GM12878 (cell line): Measurements from ENCODE around the gene CIB4. TPM values are rescaled to one million over a fixed set of nuclear protein-coding genes. Genes with fewer than 3 reads are reported as not detected.

ENCODE experiments used
- ATAC-seq: fragments of 200-7000 bp; cut with Tn5 transposase; 3 replicates; pipeline ENCODE4 v1.9.1; 2020; ENCODE audit warnings: mild to moderate bottlenecking, moderate library complexity
- BruUV-seq: library from RNA; stranded (reverse); fragments of 400-500 nt; replicated peaks from 2 replicates; lab custom pipeline; 2021; lab: Mats Ljungman, UMichigan
- CTCF ChIA-PET: fragments of 300-600 bp; sonication (Branson Sonifier 250); formaldehyde crosslinking; extraction: SDS; loops from one replicate; lab custom pipeline; 2021; ENCODE audit warnings: inconsistent platforms; lab: Yijun Ruan, JAX
- POLR2A ChIA-PET: fragments of 350-600 bp; formaldehyde crosslinking; extraction: SDS; loops from one replicate; lab custom pipeline; 2021; ENCODE audit warnings: inconsistent platforms; lab: Charles Lee
- RAD21 ChIA-PET: fragments of 300-600 bp; sonication (Branson Sonifier 250); formaldehyde crosslinking; loops from one replicate; lab custom pipeline; 2023; ENCODE audit warnings: antibody characterized with exemption; ENCODE audit not compliant: unreplicated experiment; lab: Charles Lee
- SMC1A ChIA-PET: fragments of 300-600 bp; sonication (Branson Sonifier 250); formaldehyde crosslinking; loops from one replicate; lab custom pipeline; 2023; ENCODE audit not compliant: unreplicated experiment, uncharacterized antibody; lab: Charles Lee
- DNase-seq: peaks from one replicate; pipeline ENCODE4 v3.0.0-alpha.2; 2011; ENCODE audit warnings: low read depth, low spot score
- FAIRE-seq: peaks from 3 replicates; lab custom pipeline; 2011; peaks lifted over from hg19 to GRCh38; lab: Jason Lieb, UNC
- H2AFZ ChIP-seq: 2 replicates; pipeline ENCODE4 v1.6.0; 2011; ENCODE audit warnings: low read depth, low read length, control low read depth; ENCODE audit not compliant: control insufficient read depth
- H3K27ac ChIP-seq: 2 replicates; pipeline ENCODE4 v1.5.1; 2011; ENCODE audit warnings: control low read depth; ENCODE audit not compliant: control insufficient read depth, insufficient read depth
- H3K27me3 ChIP-seq, 2 experiments: replicated peaks in 1 of 2; 2 replicates each; pipeline versions ENCODE4 v1.6.0 to v1.6.1; 2011; ENCODE audit warnings: low read length in 1 of 2; ENCODE audit not compliant: control insufficient read depth in 2 of 2, insufficient read depth in 2 of 2
- H3K36me3 ChIP-seq, 2 experiments: 2 replicates each; pipeline ENCODE4 v1.5.1; 2011; ENCODE audit warnings: low read length in 1 of 2; ENCODE audit not compliant: control insufficient read depth in 2 of 2, insufficient read depth in 2 of 2
- H3K4me1 ChIP-seq: 2 replicates; pipeline ENCODE4 v1.6.1; 2011; ENCODE audit warnings: mild to moderate bottlenecking, low read length, moderate library complexity, mixed read lengths; ENCODE audit not compliant: control insufficient read depth, insufficient read depth
- H3K4me2 ChIP-seq: 2 replicates; pipeline ENCODE4 v1.6.0; 2011; ENCODE audit warnings: control low read depth; ENCODE audit not compliant: control insufficient read depth, insufficient read depth
- H3K4me3 ChIP-seq: fragments of 200-600 bp; sonication (generic); 2 replicates; pipeline ENCODE4 v1.5.1; 2016
- H3K79me2 ChIP-seq: 2 replicates; pipeline ENCODE4 v1.6.0; 2011; ENCODE audit warnings: low read length; ENCODE audit not compliant: control insufficient read depth, insufficient read depth
- H3K9ac ChIP-seq: 2 replicates; pipeline ENCODE4 v1.8.0; 2011; ENCODE audit warnings: low read length, control low read depth, mixed read lengths; ENCODE audit not compliant: control insufficient read depth, insufficient read depth
- H3K9me3 ChIP-seq: replicated peaks from 3 replicates; pipeline ENCODE4 v1.5.1; 2011; ENCODE audit warnings: mild to moderate bottlenecking, low read length; ENCODE audit not compliant: control insufficient read depth, insufficient read depth
- H4K20me1 ChIP-seq: 2 replicates; pipeline ENCODE4 v1.6.0; 2011; ENCODE audit not compliant: control insufficient read depth, insufficient read depth
- CUX1 ChIP-seq: IDR thresholded peaks from 2 replicates; pipeline ENCODE4 v1.6.1; 2012; ENCODE audit warnings: improper control_type of control experiment, low read depth, low read length; ENCODE audit not compliant: insufficient replicate concordance
- MLLT1 ChIP-seq: fragments of 450-650 bp; IDR thresholded peaks from 2 replicates; pipeline ENCODE4 v1.6.1; 2016; ENCODE audit warnings: mild to moderate bottlenecking
- NR2C1 ChIP-seq: fragments of 450-650 bp; IDR thresholded peaks from 2 replicates; pipeline ENCODE4 v1.6.1; 2017; ENCODE audit warnings: antibody characterized with exemption, mild to moderate bottlenecking, moderate library complexity
- PML ChIP-seq: IDR thresholded peaks from 2 replicates; pipeline ENCODE4 v1.6.1; 2012; ENCODE audit warnings: low read length, inconsistent platforms
- SKIL ChIP-seq: fragments of 450-650 bp; IDR thresholded peaks from 2 replicates; pipeline ENCODE4 v1.6.1; 2017; ENCODE audit warnings: mild to moderate bottlenecking, low read depth, inconsistent platforms; ENCODE audit not compliant: poor library complexity, severe bottlenecking
- TCF7 ChIP-seq: IDR thresholded peaks from 2 replicates; pipeline ENCODE4 v1.6.1; 2014; ENCODE audit warnings: antibody characterized with exemption, borderline replicate concordance
- ZNF207 ChIP-seq: fragments of 450-650 bp; IDR thresholded peaks from 2 replicates; pipeline ENCODE4 v1.6.1; 2014; ENCODE audit warnings: antibody characterized with exemption, mild to moderate bottlenecking, borderline replicate concordance
- ZNF622 ChIP-seq: fragments of 450-650 bp; IDR thresholded peaks from 2 replicates; pipeline ENCODE4 v1.6.1; 2017; ENCODE audit warnings: mild to moderate bottlenecking, inconsistent platforms
- WGBS: methylation state at CpG from one replicate; pipeline ENCODE4 v1.1.6; 2016; ENCODE audit warnings: low lambda C conversion rate; ENCODE audit not compliant: insufficient replicate concordance, insufficient coverage; ENCODE audit errors: missing lambda C conversion rate; 5-methylcytosine and 5-hydroxymethylcytosine counted together
- in situ Hi-C: fragments of 300-500 bp; cut with MboI; formaldehyde crosslinking; loops from 9 replicates; pipeline ENCODE4 v1.14.3; 2018; ENCODE audit warnings: mixed read lengths
- intact Hi-C: fragments of 100-400 bp; cut with micrococcal nuclease; formaldehyde crosslinking; loops from one replicate; pipeline ENCODE4 v1.14.2; 2022; ENCODE audit not compliant: unreplicated experiment
- polyA plus RNA-seq, 11 experiments: library from polyadenylated mRNA; depleted of rRNA in 4 of 11; unstranded in 6 of 11; stranded (reverse) in 5 of 11; fragments of >200 nt; fragmentation: Nextera tagmentation in 4 of 11; fragmentation: Illumina TruSeq in 1 of 11; extraction: Ambion mirVana in 4 of 11; extraction: Trizol in 1 of 11; gene quantifications; 1 replicate in 1 of 11; 2 replicates in 10 of 11; pipeline versions ENCODE4 v1.2.1 to v1.2.3, GENCODE V29; 2011 to 2016; ENCODE audit warnings: inconsistent platforms in 2 of 11, missing spikeins in 2 of 11, low read depth in 1 of 11
- total RNA-seq, 4 experiments: library from RNA; depleted of rRNA in 3 of 4; stranded (reverse); fragments of >200 nt in 3 of 4; fragmentation: Illumina TruSeq in 1 of 4; extraction: Trizol in 1 of 4; gene quantifications; 2 replicates each; pipeline versions ENCODE4 v1.2.1 to v1.2.3, GENCODE V29; 2013 to 2021

Gene CIB4
- total and polyA plus RNA-seq, 10 of the 15 experiments (the other 5 are each of a cell fraction or from before 2014, with no cell fraction given), result not detected

GRCh38 chr2:26585966-26586365, 55.2 kb downstream of the CIB4 start:
- Histone ChIP-seq H3K4me1 (no peaks in the 10 kb centered on the region), H3K9me3 (no peaks in the 10 kb centered on the region), H3K9ac (no peak overlapping the region), H2AFZ (no peak overlapping the region), H3K4me3 (no peak overlapping the region), H3K27me3 (peaks cover 5 to 6% of the 10 kb centered on the region in 2 experiments; a peak in 3 of 4 replicates), H3K36me3 (no peaks in the 10 kb centered on the region)
- intact Hi-C loops, result no loop called here
- no peak for FAIRE-seq
- no peak for DNase-seq
- BruUV-seq, result no TSS peak
- RAD21 ChIA-PET, result no interaction called here
- 8% methylated on average over 10 of the region's 10 CpGs for WGBS
- TF ChIP-seq MLLT1 (no peak), TCF7 (no peak), NR2C1 (no peak), PML (no peak), ZNF207 (no peak), CUX1 (no peak), SKIL (no peak), ZNF622 (no peak)
- TF ChIP-seq, all 136 proteins: peak for 0
- Histone ChIP-seq H3K4me2 (no peak overlapping the region), H3K27ac (no peak overlapping the region), H3K79me2 (no peaks in the 10 kb centered on the region), H4K20me1 (no peaks in the 10 kb centered on the region)
- ChIA-PET CTCF (interaction anchor here (2.5 kb wide), 1 partner anchor 21 kb away, joined by 9 read pairs; no protein-coding TSS in a partner anchor), POLR2A (no interaction called here), SMC1A (no interaction called here)
- in situ Hi-C loops, result no loop called here
- ATAC-seq, result no peak
